NCI-H446 (cell line): ENCODE results near the gene AAK1.

Experiments used
- DNase-seq, 2 experiments: peaks; one replicate each; lab custom pipeline; 2025; lab: John Stamatoyannopoulos, UW

Gene AAK1

DNA sequence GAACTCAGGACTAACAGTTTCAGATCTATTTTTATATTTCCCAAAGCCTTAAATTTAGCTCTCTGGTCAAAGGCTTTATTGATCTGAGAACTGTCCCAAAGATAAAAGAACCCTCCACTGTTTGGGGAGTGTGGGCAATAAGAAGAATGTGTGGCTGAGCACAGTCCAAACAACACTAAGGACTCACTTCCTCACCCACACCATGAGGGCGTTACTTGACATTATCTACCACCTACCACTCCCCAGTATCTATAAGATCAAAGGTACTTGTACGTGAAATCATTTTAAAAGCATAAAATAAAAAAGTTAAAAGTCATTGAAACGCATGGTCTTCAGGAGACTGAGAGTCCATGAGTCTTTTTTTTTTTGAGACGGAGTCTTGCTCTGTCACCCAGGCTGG is 151.7 kb downstream of the AAK1 start:
- DNase-seq, result no peak

GRCh38 chr2:69490486-69490885 is 153.1 kb downstream of the AAK1 start:
- no peak for DNase-seq

DNA sequence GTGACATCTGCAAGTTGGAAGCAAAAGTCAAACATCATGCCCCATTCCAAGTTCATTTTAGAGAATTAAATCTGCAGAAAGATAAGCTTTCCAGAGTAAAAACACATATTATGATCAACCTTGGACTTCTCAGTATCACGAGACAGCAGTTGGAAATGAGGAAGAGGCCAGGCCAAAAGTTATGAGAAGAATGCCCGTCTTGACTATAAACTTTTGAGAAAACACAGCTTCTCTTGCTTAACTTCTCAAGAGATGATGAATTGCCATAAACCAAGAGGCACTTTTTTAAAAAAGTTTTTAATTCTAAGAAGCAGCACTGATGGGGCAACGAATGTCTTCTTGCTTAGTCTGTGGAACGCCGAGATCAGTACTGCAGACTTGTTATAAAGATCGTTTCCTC is 153.7 kb downstream of the AAK1 start:
- DNase-seq, result no peak

GRCh38 chr2:69483696-69484095 is 159.8 kb downstream of the AAK1 start:
- DNase-seq, result no peak

DNA sequence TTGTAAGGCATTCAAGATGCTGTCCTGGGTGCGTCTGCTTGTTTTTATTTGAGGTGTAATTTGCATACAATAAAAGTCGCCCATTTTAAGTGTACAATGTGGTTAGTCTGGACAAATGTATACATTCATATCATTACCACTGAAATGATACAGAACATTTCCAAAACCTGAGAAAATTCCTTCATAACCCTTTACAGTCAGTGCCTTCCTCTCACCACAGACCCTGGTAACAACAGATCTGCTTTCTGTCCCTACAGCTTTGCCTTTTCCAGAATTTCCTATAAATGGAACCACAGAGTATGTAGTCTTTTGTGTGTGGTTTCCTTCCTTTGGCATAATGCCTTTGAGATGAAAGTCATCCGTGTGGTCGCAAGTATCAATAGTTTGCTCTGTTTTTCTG is 160.5 kb downstream of the AAK1 start:
- no peak for DNase-seq

GRCh38 chr2:69482471-69482870 is 161.1 kb downstream of the AAK1 start:
- no peak for DNase-seq

GRCh38 chr2:69481421-69481820 is 162.1 kb downstream of the AAK1 start:
- no peak for DNase-seq

GRCh38 chr2:69477627-69478026 is 165.9 kb downstream of the AAK1 start:
- DNase-seq, result no peak

GRCh38 chr2:69474688-69475087 is 168.9 kb downstream of the AAK1 start:
- DNase-seq, result no peak

DNA sequence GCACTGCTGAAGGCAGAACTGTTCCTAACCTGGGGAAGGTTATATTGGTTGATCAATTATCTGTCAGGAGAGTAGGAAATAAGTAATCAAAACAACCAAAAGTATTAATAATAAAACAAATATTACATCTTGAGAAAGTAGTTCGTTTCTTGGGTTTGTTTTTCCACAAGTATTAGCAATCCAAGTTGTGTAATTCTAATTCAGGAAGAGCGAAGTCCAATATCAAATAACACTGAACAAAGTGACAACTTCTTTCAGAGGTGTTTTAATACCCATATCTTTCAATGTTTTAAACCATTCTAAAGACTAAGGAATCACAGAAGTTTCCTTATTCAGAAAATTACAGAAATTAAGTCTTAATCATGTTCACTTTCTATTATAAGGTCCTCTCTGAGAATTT is 171.7 kb downstream of the AAK1 start:
- DNase-seq, result no peak

DNA sequence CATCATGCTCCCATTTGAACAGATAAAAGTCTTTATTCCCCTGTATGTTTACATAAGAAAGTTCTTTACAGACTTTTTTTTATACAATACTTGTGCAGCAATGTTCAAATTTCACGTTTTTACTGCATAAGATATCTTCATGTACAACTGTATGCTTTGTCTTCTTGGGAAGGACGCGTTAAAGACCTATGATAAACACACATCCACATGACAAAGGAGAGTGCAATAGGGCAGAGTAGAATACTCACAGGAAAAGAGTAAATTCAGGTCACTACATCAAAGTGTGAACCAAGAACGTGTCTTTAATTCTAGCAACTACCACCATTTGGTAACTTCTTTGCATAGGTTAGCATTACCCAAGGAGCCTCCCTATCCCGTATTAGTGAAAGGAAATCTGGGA is 172.6 kb downstream of the AAK1 start:
- no peak for DNase-seq

DNA sequence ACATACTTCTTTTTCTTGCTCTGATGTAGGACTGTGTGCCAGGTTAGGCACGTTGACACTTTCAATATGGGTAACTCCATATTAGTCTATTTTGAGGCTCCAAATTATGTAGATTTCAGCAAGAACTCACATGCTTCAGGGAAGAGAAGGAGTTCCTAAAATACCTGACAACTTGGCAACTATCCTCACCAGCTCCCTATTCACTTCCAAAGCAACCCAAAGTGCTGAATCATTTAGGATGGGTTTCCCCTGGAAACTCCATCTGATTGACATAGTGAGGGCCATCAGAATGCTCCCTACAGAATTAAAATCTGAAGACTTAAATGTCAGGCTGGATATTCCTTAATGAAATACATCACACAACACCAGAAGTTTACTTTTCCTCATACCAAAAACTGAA is 173.8 kb downstream of the AAK1 start:
- DNase-seq, result no peak

DNA sequence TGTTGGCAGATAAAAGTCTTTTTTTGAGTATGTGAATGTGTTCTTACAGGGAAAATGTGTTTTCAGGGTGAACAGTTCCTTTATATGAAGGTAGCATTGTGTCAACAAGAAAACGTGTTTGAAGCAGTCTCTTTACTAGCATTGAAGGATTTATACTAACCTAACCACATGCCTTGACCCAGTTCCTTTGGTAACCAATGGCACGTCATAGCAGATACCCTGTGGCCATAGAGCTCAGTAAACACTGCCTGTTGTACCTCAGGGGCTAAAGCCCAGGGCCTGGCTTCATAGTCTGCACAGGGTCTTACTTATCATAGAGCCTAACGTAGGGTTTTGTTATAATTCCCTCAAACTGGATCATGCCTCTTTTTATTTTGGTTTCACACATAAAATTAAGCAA is 174.2 kb downstream of the AAK1 start:
- DNase-seq, result no peak

- DNase-seq, result no peak
Observed at GRCh38 chr2:69466728-69467127, 176.8 kb downstream of the AAK1 start.

- no peak for DNase-seq
Observed at GRCh38 chr2:69465513-69466456, 177.8 kb downstream of the AAK1 start.

DNA sequence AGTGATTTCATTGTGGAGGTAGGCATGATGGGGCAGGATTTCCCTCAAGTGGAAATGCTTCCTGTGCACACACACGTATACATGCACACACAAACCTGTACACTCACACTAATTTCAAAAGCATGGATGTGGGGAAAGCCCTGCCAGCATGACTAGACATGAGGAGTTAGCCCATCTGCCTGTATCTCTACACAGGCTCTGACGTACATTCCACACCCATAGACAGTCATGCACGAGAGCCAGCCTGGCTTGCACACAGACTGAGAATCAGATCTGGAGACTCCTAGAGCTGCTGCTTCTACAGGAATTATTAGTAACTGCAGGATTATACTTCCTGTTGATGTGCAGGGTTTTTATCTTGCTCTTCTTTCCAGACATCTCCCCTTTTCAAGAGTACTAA is 179.0 kb downstream of the AAK1 start:
- no peak for DNase-seq

DNA sequence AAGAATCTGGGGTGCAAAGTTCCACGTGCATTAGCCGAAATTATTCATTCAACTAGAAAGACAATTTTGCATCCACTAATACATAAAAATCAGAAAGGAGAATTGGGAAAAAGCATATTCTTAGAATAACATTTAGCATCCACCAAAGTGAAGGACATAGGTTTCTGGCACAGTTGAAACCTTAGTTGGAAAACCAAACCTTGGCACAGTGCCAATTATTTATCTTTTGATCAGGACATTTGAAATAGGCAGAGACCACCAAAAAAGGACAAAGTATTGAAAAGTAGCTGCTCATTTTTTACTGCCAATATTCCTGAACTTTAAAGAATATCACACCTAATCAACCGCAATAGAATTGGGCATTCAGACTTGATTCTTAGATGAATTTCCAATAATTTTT is 180.8 kb downstream of the AAK1 start:
- no peak for DNase-seq

- no peak for DNase-seq
Observed at GRCh38 chr2:69461404-69461803, 182.1 kb downstream of the AAK1 start.

- no peak for DNase-seq
Observed at GRCh38 chr2:69459936-69460335, 183.6 kb downstream of the AAK1 start.

GRCh38 chr2:69456950-69457445 is 186.5 kb downstream of the AAK1 start:
- no peak for DNase-seq

GRCh38 chr2:69456154-69456553 is 187.4 kb downstream of the AAK1 start:
- DNase-seq, result no peak

GRCh38 chr2:69454976-69455375 is 188.6 kb downstream of the AAK1 start:
- no peak for DNase-seq

DNA sequence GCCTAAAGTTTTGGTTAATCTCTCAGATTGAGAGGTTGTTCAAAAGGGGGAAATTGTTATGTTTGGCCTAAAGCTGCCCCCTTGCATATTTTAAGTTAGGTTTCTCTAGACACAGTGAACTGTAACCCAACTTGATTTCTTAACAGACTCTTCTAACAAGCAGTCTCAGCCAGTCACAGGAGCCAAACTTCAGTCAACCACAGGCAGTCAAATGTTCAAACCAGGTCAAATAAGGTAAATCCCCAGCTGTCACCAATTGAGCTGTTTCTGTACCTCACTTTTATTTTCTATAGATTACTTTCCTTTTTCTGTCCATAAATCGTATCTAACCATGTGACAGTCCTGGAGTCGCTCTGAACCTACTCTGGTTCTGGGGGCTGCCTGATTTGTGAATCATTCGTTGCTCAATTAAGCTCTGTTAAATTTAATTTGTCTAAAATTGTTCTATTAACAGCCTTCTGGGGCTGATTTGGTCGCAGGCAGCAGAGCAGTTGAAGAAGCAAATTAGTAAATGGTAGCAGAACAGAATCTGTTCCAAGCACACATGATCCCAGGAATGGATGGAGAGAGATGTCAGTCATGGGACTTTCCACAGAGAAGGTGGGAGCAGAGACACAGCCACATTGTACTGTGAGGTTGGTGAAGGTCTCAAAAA is 189.9 kb downstream of the AAK1 start:
- DNase-seq, result no peak
